GM12873 (cell line): ENCODE results near the gene GRM4.
A peak's percentile ranks its signal among the peaks of the same experiment; 100 is the strongest.

Experiments
- CTCF ChIP-seq: IDR thresholded peaks from 2 replicates; pipeline ENCODE4 v1.5.1; 2012; ENCODE audit warnings: low read depth, mild to moderate bottlenecking, moderate library complexity, low read length, control low read depth; ENCODE audit not compliant: insufficient read depth; ENCODE audit errors: missing control alignments

Gene GRM4

GRCh38 chr6:34070315-34071135 lies 75.4 kb downstream of the GRM4 start:
- TF ChIP-seq CTCF = no peak

- TF ChIP-seq CTCF = no peak
Measured at GRCh38 chr6:34068462-34069044, 77.3 kb downstream of the GRM4 start.

- peak; percentile 52 for TF ChIP-seq CTCF
Measured at GRCh38 chr6:34067814-34068213, 78.1 kb downstream of the GRM4 start.

GRCh38 chr6:34066772-34067770 lies 78.8 kb downstream of the GRM4 start:
- no peak for TF ChIP-seq CTCF

- no peak for TF ChIP-seq CTCF
Measured at GRCh38 chr6:34066218-34066571, 79.7 kb downstream of the GRM4 start.

- TF ChIP-seq CTCF = no peak
Measured at GRCh38 chr6:34065466-34066217, 80.2 kb downstream of the GRM4 start.
